GM21381 (cell line): Measurements from ENCODE around the gene INSYN1.

Experiments used
- ATAC-seq: cut with Tn5 transposase; IDR thresholded peaks from one replicate; pipeline ENCODE4 v1.9.1; 2021; ENCODE audit warnings: mild to moderate bottlenecking, moderate library complexity; ENCODE audit not compliant: unreplicated experiment

INSYN1 gene

DNA sequence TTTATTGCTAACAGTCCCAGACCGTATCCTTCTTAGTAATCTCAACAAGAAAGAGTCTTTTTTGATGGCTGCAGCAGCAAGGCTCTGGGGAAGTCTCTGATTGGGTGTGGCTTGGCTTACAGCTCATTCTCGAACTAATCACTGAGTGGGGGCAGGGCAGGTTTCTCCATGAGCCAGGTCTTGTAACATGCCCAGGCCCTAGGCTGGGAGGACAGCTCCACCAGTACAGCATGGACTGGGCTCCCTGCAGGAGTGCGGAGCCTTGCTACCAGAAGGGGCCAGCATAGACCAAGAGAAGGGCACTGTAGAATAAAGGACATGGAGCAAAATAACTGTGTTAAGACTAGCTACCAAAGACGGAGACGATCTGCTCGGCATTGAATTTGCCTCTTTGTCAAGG, 61.8 kb downstream of the INSYN1 start:
- no peak for ATAC-seq

DNA sequence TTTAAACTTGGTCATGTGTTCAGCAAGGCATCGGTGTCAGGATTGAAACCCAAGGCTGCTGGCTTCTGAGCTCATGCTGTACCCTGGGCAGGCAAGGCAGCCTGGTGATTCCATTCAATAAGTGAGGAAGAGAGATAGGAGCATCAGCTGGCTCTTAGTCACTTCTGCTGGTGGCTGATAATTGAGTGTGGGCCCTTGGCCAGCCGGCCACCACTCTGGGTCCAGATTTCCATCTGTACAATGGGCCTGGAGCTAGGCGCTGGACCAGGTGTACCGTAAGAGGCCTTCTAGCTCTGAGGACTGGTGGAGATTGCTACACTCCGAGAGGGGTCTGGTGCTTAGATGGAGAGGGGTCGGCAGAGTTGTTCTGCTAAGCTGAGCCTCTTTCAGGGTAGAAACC, 64.7 kb downstream of the INSYN1 start:
- no peak for ATAC-seq

DNA sequence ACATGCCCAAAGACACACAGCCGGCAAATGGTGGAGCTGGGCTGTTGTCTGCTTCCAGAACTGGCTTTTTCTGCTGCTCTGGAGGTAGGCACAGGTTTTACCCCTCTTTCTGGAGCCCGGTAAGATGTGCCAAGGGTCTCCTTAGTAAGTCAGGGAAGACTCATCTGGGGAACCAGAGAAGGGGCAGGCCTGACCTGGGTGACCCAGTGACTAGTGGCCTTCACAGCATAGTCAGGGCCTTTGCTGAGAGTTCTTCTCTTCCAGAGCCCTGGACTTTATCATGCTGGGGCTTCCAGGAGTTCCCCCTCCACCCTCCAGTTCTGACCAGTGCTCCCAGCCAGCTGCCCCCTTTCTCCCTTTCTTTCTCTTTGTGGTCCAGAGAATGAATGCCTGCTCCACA, 65.8 kb downstream of the INSYN1 start:
- ATAC-seq, result no peak

DNA sequence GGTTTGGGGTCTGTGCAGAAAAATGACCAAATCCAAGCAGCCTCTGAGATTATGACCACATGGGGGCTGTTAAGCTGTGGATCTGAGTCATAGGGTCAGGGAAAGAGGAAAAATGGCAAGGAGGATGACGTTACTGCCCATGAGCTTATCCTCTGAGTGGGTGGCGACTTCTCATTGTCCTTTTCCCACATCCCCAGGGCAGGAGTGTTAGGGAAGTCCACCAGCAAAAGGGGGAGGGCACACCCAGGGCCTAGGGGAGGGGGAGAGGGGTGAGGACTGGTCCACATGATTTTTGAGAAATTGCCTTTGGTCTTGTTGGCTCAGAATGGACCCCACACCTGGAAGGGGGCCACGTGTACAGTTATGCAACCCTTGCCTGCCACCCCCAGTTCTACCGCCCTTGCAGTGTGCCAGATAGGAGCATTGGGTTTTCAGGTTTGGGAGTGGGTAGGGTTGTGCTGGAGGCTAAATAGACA, 66.3 kb downstream of the INSYN1 start:
- ATAC-seq, result no peak

DNA sequence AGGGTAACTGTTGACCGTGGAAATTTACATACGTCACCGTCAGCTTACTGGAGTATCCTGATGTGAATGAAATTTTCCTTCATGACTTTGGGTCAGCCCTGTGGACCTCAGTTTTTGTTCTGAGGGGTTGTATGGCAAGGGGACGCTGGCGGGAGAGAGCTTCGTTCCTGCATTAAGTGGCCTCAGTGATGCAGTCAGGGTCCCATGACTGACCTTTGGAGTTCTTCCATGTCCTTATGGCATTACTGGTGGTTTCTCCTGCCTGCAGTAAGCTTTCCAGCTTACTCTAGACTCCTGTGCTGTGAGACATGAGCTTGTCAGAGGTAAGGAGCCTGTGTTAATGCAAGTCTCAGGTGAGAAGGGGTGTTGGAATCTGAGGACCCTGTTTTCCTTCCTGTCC, 67.2 kb downstream of the INSYN1 start:
- ATAC-seq, result no peak
